Vagina (tissue), 2 donors: Measurements from ENCODE around the gene CD46. TPM values are rescaled to one million over a fixed set of nuclear protein-coding genes. Genes with fewer than 3 reads are reported as not detected.

ENCODE experiments used
- DNase-seq, 2 donors: peaks; one replicate each; pipeline ENCODE4 v3.0.0-alpha.2; 2017; ENCODE audit errors: extremely low spot score in 2 of 2
- H3K27ac ChIP-seq: fragments of 200-600 bp; sonication (generic); one replicate; pipeline ENCODE4 v1.5.1; 2019
- H3K27me3 ChIP-seq: fragments of 200-600 bp; sonication (generic); one replicate; pipeline ENCODE4 v1.5.1; 2019
- H3K36me3 ChIP-seq, 2 donors: fragments of 200-600 bp; sonication (generic); one replicate each; pipeline ENCODE4 v1.5.1; 2017 to 2019
- H3K4me1 ChIP-seq: fragments of 200-600 bp; sonication (generic); one replicate; pipeline ENCODE4 v1.5.1; 2019
- H3K4me3 ChIP-seq, 2 donors: fragments of 200-600 bp; sonication (generic); 1 replicate in 1 of 2; 2 replicates in 1 of 2; pipeline ENCODE4 v1.5.1; 2016 to 2019
- H3K9me3 ChIP-seq: fragments of 200-600 bp; sonication (generic); one replicate; pipeline ENCODE4 v1.5.1; 2019
- CTCF ChIP-seq, 3 experiments: fragments of 450-650 bp in 2 of 3; fragments of 200-600 bp in 1 of 3; sonication (generic) in 1 of 3; IDR thresholded peaks; one replicate each; pipeline ENCODE4 v1.5.1; 2017 to 2019; ENCODE audit warnings: antibody characterized with exemption in 3 of 3, mild to moderate bottlenecking in 2 of 3, moderate library complexity in 2 of 3
- POLR2A ChIP-seq, 2 donors: fragments of 450-650 bp; IDR thresholded peaks; one replicate each; pipeline ENCODE4 v1.6.1; 2017; ENCODE audit warnings: antibody characterized with exemption in 2 of 2, mild to moderate bottlenecking in 2 of 2, moderate library complexity in 2 of 2
- POLR2AphosphoS5 ChIP-seq, 2 donors: sonication (generic); formaldehyde crosslinking; IDR thresholded peaks; one replicate each; pipeline ENCODE4 v1.9.0; 2017; ENCODE audit warnings: antibody characterized with exemption in 2 of 2, mild to moderate bottlenecking in 2 of 2, low read depth in 1 of 2; ENCODE audit not compliant: insufficient read depth in 1 of 2
- intact Hi-C: fragments of 100-400 bp; cut with DNase I; formaldehyde crosslinking; loops from one replicate; pipeline ENCODE4 v1.15.1; 2023
- total RNA-seq: library from RNA; depleted of rRNA; stranded (reverse); fragments of >200 nt; gene quantifications from one replicate; pipeline ENCODE4 v1.2.3, GENCODE V29; 2016

Gene CD46
- total RNA-seq, 1 donor from 2014 or later, result 143 TPM

GRCh38 chr1:207817166-207817565 is 65.3 kb downstream of the CD46 start:
- no peak for TF ChIP-seq POLR2AphosphoS5 (IDR thresholded peaks at IDR 0.05; ENCODE audit: insufficient read depth in 1 of 2, low read depth in 1 of 2)
- TF ChIP-seq POLR2A (IDR thresholded peaks at IDR 0.05), result no peak
- no peak for TF ChIP-seq CTCF (IDR thresholded peaks at IDR 0.05)
- intact Hi-C loops, result no loop called here
- DNase-seq, result no peak
- peaks cover 97% of the 10 kb centered on the region for H3K4me1 ChIP-seq
- no peaks in the 10 kb centered on the region for H3K9me3 ChIP-seq
- H3K4me3 ChIP-seq, result no peak overlapping the region
- H3K36me3 ChIP-seq, result peaks cover 0 to 53% of the 10 kb centered on the region in 2 donors
- no peaks in the 10 kb centered on the region for H3K27me3 ChIP-seq
- H3K27ac ChIP-seq, result peak overlapping the region; percentile 44

GRCh38 chr1:207817778-207818751 is 66.2 kb downstream of the CD46 start:
- no peak for TF ChIP-seq POLR2AphosphoS5 (IDR thresholded peaks at IDR 0.05; ENCODE audit: insufficient read depth in 1 of 2, low read depth in 1 of 2)
- no peak for TF ChIP-seq POLR2A (IDR thresholded peaks at IDR 0.05)
- no peak for TF ChIP-seq CTCF (IDR thresholded peaks at IDR 0.05)
- Histone ChIP-seq H3K9me3 (no peaks in the 10 kb centered on the region), H3K27me3 (no peaks in the 10 kb centered on the region), H3K36me3 (peaks cover 0 to 48% of the 10 kb centered on the region in 2 donors), H3K4me3 (peak overlapping the region; percentile 57 to 81), H3K27ac (peak overlapping the region; percentile 64), H3K4me1 (peaks cover 95% of the 10 kb centered on the region)
- DNase-seq, result no peak
- intact Hi-C loops, result no loop called here

GRCh38 chr1:207818971-207819451 is 67.2 kb downstream of the CD46 start:
- DNase-seq, result no peak
- Histone ChIP-seq H3K4me3 (peak overlapping the region; percentile 57 to 81), H3K36me3 (peaks cover 0 to 39% of the 10 kb centered on the region in 2 donors), H3K27me3 (no peaks in the 10 kb centered on the region), H3K9me3 (no peaks in the 10 kb centered on the region), H3K27ac (peak overlapping the region; percentile 64), H3K4me1 (peaks cover 86% of the 10 kb centered on the region)
- TF ChIP-seq POLR2A (IDR thresholded peaks at IDR 0.05), result no peak
- no peak for TF ChIP-seq POLR2AphosphoS5 (IDR thresholded peaks at IDR 0.05; ENCODE audit: insufficient read depth in 1 of 2, low read depth in 1 of 2)
- intact Hi-C loops, result no loop called here

GRCh38 chr1:207820568-207821463 is 69.0 kb downstream of the CD46 start:
- DNase-seq, result no peak
- no peak for TF ChIP-seq POLR2A (IDR thresholded peaks at IDR 0.05)
- TF ChIP-seq POLR2AphosphoS5 (IDR thresholded peaks at IDR 0.05; ENCODE audit: insufficient read depth in 1 of 2, low read depth in 1 of 2), result no peak
- no peak for TF ChIP-seq CTCF (IDR thresholded peaks at IDR 0.05)
- Histone ChIP-seq H3K9me3 (no peaks in the 10 kb centered on the region), H3K4me1 (peaks cover 86% of the 10 kb centered on the region), H3K27me3 (no peaks in the 10 kb centered on the region), H3K36me3 (peaks cover 0 to 21% of the 10 kb centered on the region in 2 donors), H3K4me3 (peak overlapping the region; percentile 57 to 81), H3K27ac (peak overlapping the region; percentile 64)
- intact Hi-C loops, result no loop called here

GRCh38 chr1:207821464-207822045 is 69.7 kb downstream of the CD46 start:
- peak overlapping the region; percentile 57 to 81 for H3K4me3 ChIP-seq

More at GRCh38 chr1:207821464-207822045, 69.7 kb downstream of the CD46 start:
- intact Hi-C loops, result no loop called here
- peaks cover 0 to 14% of the 10 kb centered on the region in 2 donors for H3K36me3 ChIP-seq
- H3K4me1 ChIP-seq, result peaks cover 86% of the 10 kb centered on the region
- DNase-seq, result no peak
- no peaks in the 10 kb centered on the region for H3K9me3 ChIP-seq
- H3K27ac ChIP-seq, result peak overlapping the region; percentile 94
- TF ChIP-seq POLR2A (IDR thresholded peaks at IDR 0.05), result no peak
- H3K27me3 ChIP-seq, result no peaks in the 10 kb centered on the region
